ENCODE measurements around the gene GYPA.
"Not testable (repeated sequence)": the region's sequence is repeated elsewhere in the genome, so short reads cannot be mapped to it uniquely, and the experiment has no call there.

GYPA gene

DNA sequence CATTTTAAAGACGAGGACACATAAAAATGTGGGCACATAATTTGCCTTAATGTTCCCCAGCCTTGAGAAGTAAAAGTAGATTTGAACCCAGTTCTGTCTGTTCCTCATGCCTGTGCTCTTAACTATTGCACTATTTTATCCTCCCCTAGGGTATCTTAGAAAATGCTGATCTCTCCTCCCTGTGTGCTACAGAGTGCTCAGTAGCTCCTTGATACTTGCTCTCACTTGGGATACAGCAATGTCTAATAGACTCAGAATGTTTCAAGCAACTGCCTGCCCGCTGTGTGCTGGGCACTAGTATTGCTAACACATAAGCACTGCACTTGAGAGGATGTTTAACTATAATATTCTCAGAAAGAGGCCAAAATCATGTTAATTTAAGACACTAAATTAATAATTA is 971 bp downstream of the GYPA start:
- not testable (repeated sequence) for H3K4me3 Mint-ChIP-seq, H3K27ac Mint-ChIP-seq, H3K4me1 Mint-ChIP-seq, H3K9me3 Mint-ChIP-seq, H3K36me3 Mint-ChIP-seq, H3K27me3 Mint-ChIP-seq

GRCh38 chr4:144138239-144138638 is 2.3 kb downstream of the GYPA start:
- H3K4me1 Mint-ChIP-seq, H3K27me3 Mint-ChIP-seq, H3K36me3 Mint-ChIP-seq, H3K27ac Mint-ChIP-seq, H3K4me3 Mint-ChIP-seq, H3K9me3 Mint-ChIP-seq: not testable (repeated sequence)

GRCh38 chr4:144137137-144137931 is 3.2 kb downstream of the GYPA start:
- H3K4me1 Mint-ChIP-seq, H3K36me3 Mint-ChIP-seq, H3K4me3 Mint-ChIP-seq, H3K27ac Mint-ChIP-seq, H3K27me3 Mint-ChIP-seq, H3K9me3 Mint-ChIP-seq: not testable (repeated sequence)

DNA sequence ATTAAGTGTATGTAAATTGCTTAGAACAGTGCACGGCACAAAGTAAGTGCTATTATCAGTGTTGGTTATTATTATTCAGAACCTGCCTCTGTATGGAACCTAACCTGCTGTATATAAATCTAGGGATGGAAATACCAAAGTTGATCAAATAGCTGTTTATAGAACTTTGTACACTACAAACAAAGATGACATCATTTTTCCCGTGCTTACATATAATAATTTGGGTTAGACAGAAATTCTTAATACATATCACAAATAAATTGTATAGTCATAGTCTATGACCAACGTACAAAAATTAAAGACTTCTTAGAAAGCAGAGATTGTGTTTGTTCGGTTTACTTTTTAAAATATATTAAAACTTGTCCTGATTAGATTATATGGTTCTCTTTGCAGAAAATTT is 4.3 kb downstream of the GYPA start:
- not testable (repeated sequence) for H3K27ac Mint-ChIP-seq, H3K27me3 Mint-ChIP-seq, H3K4me3 Mint-ChIP-seq, H3K9me3 Mint-ChIP-seq, H3K36me3 Mint-ChIP-seq, H3K4me1 Mint-ChIP-seq

- not testable (repeated sequence) for H3K27me3 Mint-ChIP-seq, H3K4me3 Mint-ChIP-seq, H3K27ac Mint-ChIP-seq, H3K9me3 Mint-ChIP-seq, H3K36me3 Mint-ChIP-seq, H3K4me1 Mint-ChIP-seq
These were observed 10.4 kb downstream of the GYPA start for GRCh38 chr4:144130167-144130566.

GRCh38 chr4:144129336-144129875 is 11.1 kb downstream of the GYPA start:
- H3K27me3 Mint-ChIP-seq, H3K27ac Mint-ChIP-seq, H3K9me3 Mint-ChIP-seq, H3K4me3 Mint-ChIP-seq, H3K36me3 Mint-ChIP-seq, H3K4me1 Mint-ChIP-seq: not testable (repeated sequence)

GRCh38 chr4:144128709-144129320 is 11.7 kb downstream of the GYPA start:
- not testable (repeated sequence) for H3K4me1 Mint-ChIP-seq, H3K27ac Mint-ChIP-seq

GRCh38 chr4:144125109-144125508 is 15.4 kb downstream of the GYPA start:
- not testable (repeated sequence) for H3K4me3 Mint-ChIP-seq, H3K4me1 Mint-ChIP-seq, H3K27me3 Mint-ChIP-seq, H3K36me3 Mint-ChIP-seq, H3K27ac Mint-ChIP-seq, H3K9me3 Mint-ChIP-seq

More at GRCh38 chr4:144128709-144129320, 11.7 kb downstream of the GYPA start:
- not testable (repeated sequence) for H3K36me3 Mint-ChIP-seq, H3K27me3 Mint-ChIP-seq, H3K9me3 Mint-ChIP-seq, H3K4me3 Mint-ChIP-seq

GRCh38 chr4:144123982-144124635 is 16.4 kb downstream of the GYPA start:
- H3K27me3 Mint-ChIP-seq = not testable (repeated sequence)

GRCh38 chr4:144123269-144123668 is 17.2 kb downstream of the GYPA start:
- H3K27me3 Mint-ChIP-seq, H3K27ac Mint-ChIP-seq, H3K4me3 Mint-ChIP-seq, H3K9me3 Mint-ChIP-seq, H3K36me3 Mint-ChIP-seq, H3K4me1 Mint-ChIP-seq: not testable (repeated sequence)

More at GRCh38 chr4:144123982-144124635, 16.4 kb downstream of the GYPA start:
- not testable (repeated sequence) for H3K4me1 Mint-ChIP-seq, H3K9me3 Mint-ChIP-seq, H3K27ac Mint-ChIP-seq, H3K4me3 Mint-ChIP-seq, H3K36me3 Mint-ChIP-seq

- H3K27ac Mint-ChIP-seq, H3K4me3 Mint-ChIP-seq, H3K36me3 Mint-ChIP-seq, H3K4me1 Mint-ChIP-seq, H3K9me3 Mint-ChIP-seq, H3K27me3 Mint-ChIP-seq: not testable (repeated sequence)
These were observed 20.8 kb downstream of the GYPA start for GRCh38 chr4:144119752-144120151.

- H3K4me1 Mint-ChIP-seq = no peaks in the 10 kb centered on the region
- H3K4me3 Mint-ChIP-seq = no peak overlapping the region
- H3K27ac Mint-ChIP-seq = no peak overlapping the region
- H3K27me3 Mint-ChIP-seq = peaks cover 4% of the 10 kb centered on the region
- no peaks in the 10 kb centered on the region for H3K9me3 Mint-ChIP-seq
- no peaks in the 10 kb centered on the region for H3K36me3 Mint-ChIP-seq
These were observed 25.0 kb downstream of the GYPA start for GRCh38 chr4:144115519-144115918.

DNA sequence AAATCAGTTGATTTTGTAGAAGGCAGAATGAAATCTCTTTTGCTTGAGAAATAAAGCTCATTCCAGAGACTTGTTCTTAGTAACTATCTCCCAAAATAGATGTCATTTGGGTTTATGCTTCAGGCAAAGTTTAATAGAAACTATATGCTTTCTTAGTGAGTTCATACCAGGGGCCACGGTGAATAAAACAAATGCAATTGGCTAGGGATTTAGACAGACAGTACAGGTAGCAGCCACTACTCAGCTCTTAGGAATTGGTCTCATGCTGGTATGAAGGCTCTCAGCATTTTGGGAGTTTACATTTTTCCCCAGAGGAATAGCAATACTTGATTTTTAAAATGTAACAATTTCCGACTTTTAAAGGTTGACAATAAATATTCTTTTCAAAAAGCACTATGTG is 27.0 kb downstream of the GYPA start:
- Mint-ChIP-seq H3K27ac (no peak overlapping the region), H3K36me3 (no peaks in the 10 kb centered on the region), H3K27me3 (peaks cover 8% of the 10 kb centered on the region), H3K4me1 (no peaks in the 10 kb centered on the region), H3K9me3 (no peaks in the 10 kb centered on the region), H3K4me3 (no peak overlapping the region)

DNA sequence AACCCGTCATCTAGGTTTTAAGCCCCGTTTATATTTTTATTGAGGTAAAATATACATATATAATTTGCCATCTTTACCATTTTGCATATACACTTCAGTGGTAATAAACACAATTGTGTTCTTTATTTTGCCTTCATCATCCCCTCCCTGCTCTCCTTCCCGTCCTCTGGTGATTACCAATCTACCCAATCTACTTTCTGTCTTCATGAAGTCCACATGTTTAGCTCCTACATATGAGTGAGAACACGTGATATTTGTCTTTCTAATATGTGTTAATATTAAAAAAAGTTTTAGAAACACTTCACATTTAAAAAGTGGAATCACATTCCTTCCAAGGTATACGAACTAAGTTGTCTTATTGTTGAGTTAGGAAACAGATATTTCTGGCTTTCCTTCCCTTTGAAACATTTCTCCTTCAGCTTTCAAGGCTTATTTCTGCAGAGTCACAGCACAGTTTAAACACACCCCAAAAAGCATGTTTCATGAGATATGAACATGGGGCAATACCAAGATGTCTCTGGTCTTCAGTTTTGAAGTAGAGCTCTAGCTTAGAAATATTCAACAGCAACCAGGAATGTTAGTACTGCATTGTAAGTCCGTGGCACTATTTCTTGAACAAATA is 35.9 kb downstream of the GYPA start:
- no peak overlapping the region for H3K4me3 Mint-ChIP-seq
- no peaks in the 10 kb centered on the region for H3K4me1 Mint-ChIP-seq
- H3K9me3 Mint-ChIP-seq = no peaks in the 10 kb centered on the region
- H3K27ac Mint-ChIP-seq = no peak overlapping the region
- no peaks in the 10 kb centered on the region for H3K36me3 Mint-ChIP-seq
- H3K27me3 Mint-ChIP-seq = peaks cover 3% of the 10 kb centered on the region

DNA sequence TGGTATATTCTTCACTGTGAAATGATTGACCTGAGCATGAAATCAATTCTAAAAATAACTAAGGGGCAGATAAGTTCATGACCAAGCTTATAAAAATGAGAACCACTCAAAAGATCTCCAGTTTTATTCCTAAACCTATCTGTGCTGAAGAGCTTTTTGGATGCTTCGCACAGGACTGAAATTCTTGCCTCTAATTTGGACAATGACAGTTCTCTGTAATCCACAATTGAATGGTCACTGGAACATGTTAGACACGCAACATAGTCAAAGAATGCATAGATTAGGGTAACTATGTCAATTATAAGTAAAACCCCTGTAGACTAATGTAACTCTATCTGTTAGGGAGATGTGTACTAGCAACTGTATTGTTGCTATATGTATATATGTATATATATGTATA is 42.7 kb downstream of the GYPA start:
- H3K27me3 Mint-ChIP-seq, H3K36me3 Mint-ChIP-seq, H3K27ac Mint-ChIP-seq, H3K9me3 Mint-ChIP-seq, H3K4me3 Mint-ChIP-seq, H3K4me1 Mint-ChIP-seq: not testable (repeated sequence)

- not testable (repeated sequence) for H3K9me3 Mint-ChIP-seq, H3K36me3 Mint-ChIP-seq, H3K27ac Mint-ChIP-seq, H3K4me1 Mint-ChIP-seq, H3K27me3 Mint-ChIP-seq, H3K4me3 Mint-ChIP-seq
These were observed 46.5 kb downstream of the GYPA start for GRCh38 chr4:144093995-144094394.

All from activated naive CD4-positive, alpha-beta T cell treated with anti-CD3 and anti-CD28 coated beads, Interleukin-2, amount 50 U/mL, for 24 hours (primary cell).